ENCODE data around the gene SMIM45.

SMIM45 gene

DNA sequence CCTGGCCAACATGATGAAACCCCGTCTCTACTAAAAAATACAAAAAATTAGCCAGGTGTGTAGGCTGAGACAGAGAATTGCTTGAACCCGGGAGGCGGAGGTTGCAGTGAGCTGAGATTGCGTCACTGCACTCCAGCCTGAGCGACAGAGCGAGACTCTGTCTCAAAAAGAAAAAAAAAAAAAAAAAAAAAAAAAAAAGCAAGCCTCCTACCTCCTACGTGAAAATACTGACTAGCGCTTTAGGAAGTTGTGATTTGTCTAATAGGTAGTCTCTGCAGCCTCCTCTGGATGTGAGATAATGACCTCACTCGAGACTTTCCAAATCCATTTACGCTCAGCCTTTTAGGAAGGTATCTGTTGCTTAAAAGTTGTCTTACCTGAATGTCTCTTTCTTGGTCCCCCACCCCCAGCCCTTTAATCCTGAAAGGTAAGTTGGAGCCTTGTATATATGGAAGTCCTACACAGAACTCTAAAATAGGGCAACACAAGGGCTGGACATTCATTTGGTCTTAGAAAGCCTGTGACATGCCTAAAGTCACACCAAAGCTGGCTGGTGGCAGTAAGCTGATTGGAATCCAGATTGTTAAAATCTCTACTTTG, 22.8 kb downstream of the SMIM45 start:
- no peak for DNase-seq

GRCh38 chr22:41975299-41976069, 23.5 kb downstream of the SMIM45 start:
- DNase-seq: peak; percentile 37

- peak; percentile 79 for DNase-seq
Measured at GRCh38 chr22:41976070-41976901, 24.3 kb downstream of the SMIM45 start.

DNA sequence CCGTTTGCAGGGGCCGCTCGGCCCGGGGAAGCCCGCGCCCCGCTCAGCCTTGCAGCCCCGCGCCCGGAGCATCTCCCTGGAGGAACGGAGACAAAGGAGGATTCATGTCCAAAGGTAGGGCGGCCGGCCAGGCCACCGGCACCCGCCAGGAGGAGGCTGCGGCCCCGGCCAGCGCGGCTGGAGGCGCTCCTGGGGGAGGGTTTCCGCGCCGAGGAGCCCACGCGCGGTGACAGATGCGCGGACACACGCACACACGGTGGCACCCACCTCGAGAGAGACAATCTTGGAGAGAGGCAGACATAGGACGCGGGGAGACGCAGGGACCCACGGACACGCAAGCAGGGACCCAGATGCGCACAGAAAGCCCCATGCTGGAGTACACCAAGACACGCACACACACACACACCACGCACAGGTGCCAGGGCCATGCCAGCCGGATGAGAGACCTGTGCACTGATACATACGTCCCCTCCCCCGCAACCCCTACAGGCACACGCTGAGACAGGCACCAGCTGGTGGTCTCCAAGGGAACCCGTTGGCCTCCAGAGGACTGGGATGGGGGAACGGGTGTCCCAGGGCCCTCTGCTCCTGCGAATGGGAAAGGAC, 25.1 kb downstream of the SMIM45 start:
- peak; percentile 76 for DNase-seq

DNA sequence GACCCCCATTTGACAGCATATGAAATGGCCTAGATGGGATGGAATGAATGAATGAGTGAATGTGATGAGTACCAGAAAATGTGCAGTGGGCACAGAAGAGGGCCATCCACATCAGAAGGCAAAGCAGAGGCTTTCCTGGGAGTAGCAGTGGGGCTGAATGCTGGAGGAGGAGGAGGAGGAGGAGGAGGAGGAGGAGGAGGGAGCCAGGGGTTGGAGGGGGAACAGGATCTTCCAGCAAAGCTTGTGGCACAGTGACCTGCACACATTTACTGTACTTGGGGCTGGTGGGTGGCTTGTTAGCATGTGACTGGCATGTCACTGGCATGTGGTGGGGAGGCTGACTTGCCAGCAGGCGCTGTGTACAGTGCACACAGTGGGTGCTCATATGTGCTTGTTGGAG, 26.8 kb downstream of the SMIM45 start:
- DNase-seq: no peak

DNA sequence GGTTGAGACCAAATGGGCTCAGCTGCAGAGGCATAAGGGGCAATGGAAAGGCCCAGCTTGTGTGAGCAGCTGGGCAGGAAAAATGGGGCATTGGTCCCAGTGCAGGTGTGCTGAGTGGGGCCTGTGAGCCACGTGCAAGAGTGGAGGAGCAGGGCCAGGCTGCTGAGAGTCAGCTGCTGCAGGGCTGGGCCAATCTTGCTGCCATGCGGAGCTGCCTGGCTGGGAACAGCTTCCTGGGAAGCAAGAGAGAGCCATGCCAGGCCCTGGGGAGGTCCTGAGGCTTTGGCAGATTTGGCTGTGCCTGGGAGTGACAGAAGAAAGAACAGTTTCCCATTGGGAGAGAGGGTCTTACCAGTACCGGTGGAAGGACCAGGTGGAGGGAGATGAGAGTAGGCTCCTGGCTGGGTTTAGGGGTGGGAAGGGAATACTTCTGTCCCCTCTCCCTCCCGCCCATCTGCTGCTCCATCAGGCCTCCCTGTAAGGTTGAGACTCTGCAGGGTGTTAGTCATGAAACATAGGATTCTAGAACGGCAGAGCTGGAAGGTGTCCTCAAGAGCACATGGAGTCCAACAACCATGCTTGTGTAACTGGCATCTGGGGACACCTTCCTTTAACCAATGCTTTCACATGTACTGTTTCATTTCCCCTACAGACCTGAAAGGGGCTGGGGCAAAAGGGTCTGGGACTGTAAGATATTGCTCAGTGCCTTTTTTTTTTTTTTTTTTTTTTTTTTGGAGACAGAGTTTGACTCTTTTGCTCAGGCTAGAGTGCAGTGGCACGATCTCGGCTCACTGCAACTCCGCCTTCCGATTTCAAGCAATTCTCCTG, 27.7 kb downstream of the SMIM45 start:
- DNase-seq: peak; percentile 12

- DNase-seq: no peak
Measured at GRCh38 chr22:41982865-41983264, 30.9 kb downstream of the SMIM45 start.

DNA sequence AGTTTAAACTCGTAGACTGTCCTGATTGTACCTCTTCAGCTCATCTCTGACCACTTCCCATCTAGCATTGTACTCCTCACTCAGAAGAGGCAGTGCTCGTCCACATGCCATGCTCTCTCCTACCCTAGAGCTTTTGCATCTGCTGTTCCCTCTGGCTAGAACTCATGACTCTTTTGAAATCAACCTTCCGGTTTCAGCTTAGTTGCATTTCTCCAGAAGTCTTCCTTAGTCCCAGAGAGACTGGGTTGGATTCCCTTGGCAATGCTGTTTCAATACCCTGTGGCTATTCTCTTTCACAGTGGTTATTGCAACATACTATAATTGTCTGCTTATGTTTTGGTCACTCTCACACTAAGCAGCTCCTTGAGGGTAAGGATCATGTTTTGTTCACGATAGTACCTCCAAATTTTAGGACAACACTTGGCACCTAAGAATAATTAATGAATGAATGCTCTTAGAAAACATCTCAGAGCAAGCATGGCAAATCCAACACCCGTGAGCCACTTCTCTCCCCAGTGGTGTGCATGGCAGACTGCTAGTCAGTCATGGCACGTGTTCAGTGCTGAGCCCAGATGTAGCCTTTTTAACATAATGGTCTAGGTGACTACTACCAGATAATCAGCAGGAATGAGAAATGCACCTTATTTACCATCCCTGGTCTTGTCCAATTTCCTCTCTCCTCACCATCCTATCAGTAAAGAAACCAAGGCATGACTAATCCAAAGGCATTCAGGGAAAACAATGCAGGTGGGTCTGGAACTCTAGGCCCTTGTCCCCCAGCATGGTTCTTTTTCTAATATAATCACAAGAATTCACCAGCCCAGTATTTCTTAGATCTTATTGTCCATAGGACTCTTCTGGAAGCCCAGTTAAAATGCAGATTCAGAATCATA, 31.8 kb downstream of the SMIM45 start:
- no peak for DNase-seq

DNA sequence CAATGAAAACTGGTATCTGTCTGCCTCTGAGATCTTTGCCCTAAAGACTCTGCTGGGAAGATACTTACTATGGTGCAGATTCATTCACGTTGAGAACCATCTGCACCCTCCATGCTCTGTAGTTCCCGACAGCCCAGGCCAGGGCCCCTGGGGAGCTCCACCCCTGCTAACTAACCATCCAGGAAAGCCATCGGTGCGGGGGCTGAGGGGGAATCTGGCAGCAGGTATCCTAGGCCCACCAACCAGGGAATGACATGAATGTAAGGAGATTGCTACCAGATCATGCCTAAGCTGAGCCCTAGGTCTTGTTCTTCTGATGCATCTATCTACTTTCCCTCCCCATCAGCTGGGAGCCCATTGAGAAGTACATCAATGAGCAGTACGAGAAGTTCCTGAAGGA, 35.3 kb downstream of the SMIM45 start:
- DNase-seq: no peak

DNA sequence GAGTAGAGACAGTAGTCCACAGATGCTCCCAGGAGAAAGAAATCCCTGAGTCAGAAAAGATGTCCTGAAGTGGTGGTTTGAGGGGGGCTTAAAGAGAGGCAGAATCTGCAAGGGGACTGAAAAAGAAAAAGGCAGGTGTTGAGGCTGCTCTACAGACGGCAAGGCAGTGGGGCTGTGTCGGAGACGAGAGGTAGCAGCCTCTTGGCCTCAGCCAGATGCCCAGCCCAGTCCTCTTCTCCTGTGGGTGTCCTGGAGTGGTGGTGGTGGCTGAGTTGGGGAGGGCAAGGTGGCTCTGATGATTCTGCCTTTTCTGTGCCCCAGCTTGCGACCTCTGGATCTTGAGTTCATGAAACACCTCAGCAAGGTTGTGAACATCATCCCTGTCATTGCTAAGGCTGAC, 37.3 kb downstream of the SMIM45 start:
- DNase-seq: no peak

GRCh38 chr22:41991111-41991510, 39.2 kb downstream of the SMIM45 start:
- DNase-seq: no peak

GRCh38 chr22:41992496-41992895, 40.5 kb downstream of the SMIM45 start:
- DNase-seq: no peak

- no peak for DNase-seq
Measured at GRCh38 chr22:41995211-41995610, 43.3 kb downstream of the SMIM45 start.

- no peak for DNase-seq
Measured at GRCh38 chr22:41996826-41997225, 44.9 kb downstream of the SMIM45 start.

DNA sequence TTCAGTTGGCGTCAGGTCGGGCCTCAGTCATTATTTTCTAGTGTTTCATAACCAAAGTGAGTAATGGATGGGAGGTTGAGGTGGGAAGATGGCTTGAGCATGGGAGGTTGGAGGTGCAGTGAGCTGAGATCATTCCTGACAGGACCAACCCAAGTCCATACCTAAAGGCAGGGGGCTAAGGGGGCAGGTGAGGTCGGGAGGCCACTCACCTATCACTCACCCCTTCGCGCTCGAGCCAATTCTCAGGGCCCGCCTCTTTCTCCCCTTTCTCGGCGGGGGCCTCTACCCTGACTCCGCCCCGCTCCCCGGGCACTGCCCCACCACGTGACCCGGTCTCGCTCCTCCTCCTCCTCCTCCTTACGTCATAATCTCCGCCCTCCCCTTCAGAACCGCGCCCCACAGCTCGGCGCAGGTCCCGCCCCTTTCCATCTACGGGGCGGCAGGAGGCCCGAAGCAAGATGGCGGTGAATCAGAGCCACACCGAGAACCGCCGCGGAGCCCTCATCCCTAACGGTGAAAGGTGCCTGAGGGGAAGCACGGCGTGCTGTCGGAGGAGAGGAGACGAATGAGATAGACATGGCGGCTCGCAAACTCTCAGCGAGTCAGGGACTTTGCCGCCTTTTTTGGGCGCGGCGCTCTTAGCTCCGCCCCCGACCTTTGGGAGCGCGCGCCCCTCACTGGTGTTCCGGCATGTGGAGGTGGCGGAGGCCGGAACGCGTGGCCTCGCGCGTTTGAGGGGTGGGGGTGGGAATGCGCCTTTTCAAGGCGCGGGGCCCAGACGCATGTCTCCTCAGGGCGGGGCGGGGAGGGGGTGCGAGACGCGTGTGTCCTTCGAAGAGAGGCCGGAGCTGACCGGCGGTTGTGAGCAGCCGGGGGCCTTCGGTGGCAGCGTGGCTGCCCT, 46.7 kb downstream of the SMIM45 start, which contains the start of gene WBP2NL:
Gene WBP2NL (plus strand): TSS at position 428 of the 901 bp plus-strand sequence. CDS start 31 bp downstream, at position 459.
- DNase-seq: peak; percentile 94

- no peak for DNase-seq
Measured at GRCh38 chr22:42000466-42000865, 48.5 kb downstream of the SMIM45 start.

DNA sequence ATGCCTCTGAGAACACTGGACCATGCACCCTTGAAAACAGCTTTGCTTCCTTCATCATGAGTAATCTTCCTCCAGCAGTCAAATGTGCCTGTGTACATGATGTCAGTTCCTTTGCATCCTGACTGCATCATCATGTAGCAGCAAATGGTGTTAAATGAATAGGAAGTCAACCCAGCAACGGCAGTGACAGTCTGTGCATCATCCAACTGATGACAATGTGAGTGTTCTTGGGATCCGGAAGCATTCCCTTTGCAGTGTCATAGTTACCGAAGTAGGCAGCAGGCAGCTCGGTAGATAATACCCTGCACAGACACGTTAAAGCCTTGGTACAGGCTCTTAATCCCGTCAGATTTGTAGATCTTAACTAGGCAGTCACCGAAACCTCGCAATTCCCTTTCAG, 49.2 kb downstream of the SMIM45 start:
- no peak for DNase-seq

- DNase-seq: no peak
Measured at GRCh38 chr22:42001706-42002105, 49.8 kb downstream of the SMIM45 start.

- no peak for DNase-seq
Measured at GRCh38 chr22:42007922-42008321, 56.0 kb downstream of the SMIM45 start.

Data from NCI-H69 (cell line).